ENCODE results near the gene DCC.

DNA sequence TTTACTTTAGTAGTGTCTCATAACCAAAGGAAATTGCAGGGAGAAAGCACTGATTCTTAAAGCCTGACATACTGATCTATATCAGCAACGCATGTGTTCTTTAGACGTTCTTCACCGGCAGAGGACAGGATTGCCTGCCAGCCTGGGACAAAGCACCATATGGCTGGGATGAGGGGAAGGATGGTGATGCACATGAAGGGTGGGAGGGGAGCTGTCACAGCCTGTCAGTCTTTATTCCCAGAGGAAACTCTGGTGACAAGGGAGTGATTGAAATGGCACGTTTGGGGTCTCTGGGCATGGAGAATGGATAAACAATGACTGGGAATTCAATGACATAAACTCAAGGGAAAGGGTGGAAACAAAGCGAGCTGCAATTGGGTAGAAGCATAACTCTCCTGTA, 808.1 kb downstream of the DCC start:
- TF ChIP-seq POLR2A (IDR thresholded peaks at IDR 0.05; ENCODE audit: low read length) = no peak
- TF ChIP-seq GATA1 (IDR thresholded peaks at IDR 0.05; ENCODE audit: low read depth, low read length) = no peak
